Body of pancreas (tissue), 4 donors: Measurements from ENCODE around the gene COG2. TPM values are rescaled to one million over a fixed set of nuclear protein-coding genes. Genes with fewer than 3 reads are reported as not detected.
A peak's percentile ranks its signal among the peaks of the same experiment; 100 is the strongest.

Experiments
- ATAC-seq: fragments of 150-250 bp; one replicate; pipeline ENCODE4 v1.9.1; 2016
- DNase-seq, 4 donors: peaks; one replicate each; pipeline ENCODE4 v3.0.0-alpha.2; 2019
- H3K27ac ChIP-seq, 4 donors: fragments of 200-600 bp; sonication (generic); 1 replicate in 3 of 4; 2 replicates in 1 of 4; pipeline versions ENCODE4 v1.5.1 to v1.6.1; 2016 to 2019; ENCODE audit warnings: mild to moderate bottlenecking in 1 of 4, mixed read lengths in 1 of 4, moderate library complexity in 1 of 4
- H3K27me3 ChIP-seq, 2 donors: fragments of 200-600 bp; sonication (generic); one replicate each; pipeline ENCODE4 v1.6.0; 2016; ENCODE audit warnings: mild to moderate bottlenecking in 1 of 2
- H3K36me3 ChIP-seq, 2 donors: fragments of 200-600 bp; sonication (generic); replicated peaks in 1 of 2; 2 replicates each; pipeline ENCODE4 v1.5.1; 2016; ENCODE audit warnings: low read depth in 2 of 2; ENCODE audit not compliant: insufficient read depth in 1 of 2
- H3K4me1 ChIP-seq: fragments of 200-600 bp; sonication (generic); one replicate; pipeline ENCODE4 v1.6.0; 2016
- H3K4me3 ChIP-seq, 2 donors: fragments of 200-600 bp; sonication (generic); 1 replicate in 1 of 2; 2 replicates in 1 of 2; pipeline ENCODE4 v1.5.1; 2016 to 2019
- H3K9me3 ChIP-seq, 3 donors: fragments of 200-600 bp; sonication (generic); 1 replicate in 2 of 3; 2 replicates in 1 of 3; pipeline ENCODE4 v1.5.1; 2016
- CTCF ChIP-seq, 7 experiments: fragments of 450-650 bp in 4 of 7; fragments of 200-600 bp in 3 of 7; sonication (generic) in 3 of 7; IDR thresholded peaks; one replicate each; pipeline ENCODE4 v1.5.1; 2016 to 2019; ENCODE audit warnings: antibody characterized with exemption in 7 of 7
- POLR2A ChIP-seq, 3 donors: fragments of 450-650 bp; IDR thresholded peaks; one replicate each; pipeline ENCODE4 v1.6.1; 2016; ENCODE audit warnings: antibody characterized with exemption in 3 of 3, mild to moderate bottlenecking in 2 of 3
- WGBS, 2 donors: methylation state at CpG; one replicate each; pipeline ENCODE4 v1.1.5; 2017; 5-methylcytosine and 5-hydroxymethylcytosine counted together
- intact Hi-C: fragments of 100-400 bp; cut with DNase I; formaldehyde crosslinking; loops from one replicate; pipeline ENCODE4 v1.15.1; 2023
- total RNA-seq, 2 donors: library from RNA; depleted of rRNA; stranded (reverse); fragments of >200 nt; gene quantifications; one replicate each; pipeline ENCODE4 v1.1.0, GENCODE V29; 2016

The COG2 gene
- total RNA-seq, 2 donors from 2014 or later, result 13.7 to 26.0 TPM

GRCh38 chr1:230632273-230632873, 9.9 kb upstream of the COG2 start:
- Histone ChIP-seq H3K27ac (no peak overlapping the region), H3K27me3 (no peaks in the 10 kb centered on the region), H3K4me1 (no peaks in the 10 kb centered on the region), H3K9me3 (no peaks in the 10 kb centered on the region), H3K36me3 (no peaks in the 10 kb centered on the region), H3K4me3 (no peak overlapping the region)
- 51 to 56% methylated on average over 4 of the region's 4 CpGs for WGBS, 2 donors
- no peak for TF ChIP-seq POLR2A (IDR thresholded peaks at IDR 0.05)
- TF ChIP-seq CTCF (IDR thresholded peaks at IDR 0.05), result peak in 6 of 7 experiments; percentile 12 to 64 (median 48)
- DNase-seq, result peak in 3 of 4 donors; percentile 43 to 54 (median 52)
- intact Hi-C loops, result no loop called here
- ATAC-seq, result peak; percentile 48

- intact Hi-C loops, result no loop called here
- no peak for DNase-seq
- Histone ChIP-seq H3K27me3 (no peaks in the 10 kb centered on the region), H3K9me3 (no peaks in the 10 kb centered on the region), H3K4me1 (no peaks in the 10 kb centered on the region), H3K27ac (no peak overlapping the region), H3K36me3 (no peaks in the 10 kb centered on the region), H3K4me3 (no peak overlapping the region)
- TF ChIP-seq POLR2A (IDR thresholded peaks at IDR 0.05) (no peak), CTCF (IDR thresholded peaks at IDR 0.05) (no peak)
- 16 to 38% methylated on average over 2 of the region's 2 CpGs for WGBS, 2 donors
- no peak for ATAC-seq
Measured at GRCh38 chr1:230633469-230633868, 8.8 kb upstream of the COG2 start.

GRCh38 chr1:230634384-230634783, 7.9 kb upstream of the COG2 start:
- no peak overlapping the region for H3K27ac ChIP-seq
- 72 to 80% methylated on average over 5 of the region's 5 CpGs for WGBS, 2 donors
- intact Hi-C loops, result no loop called here
- TF ChIP-seq POLR2A (IDR thresholded peaks at IDR 0.05), result no peak
- no peak for TF ChIP-seq CTCF (IDR thresholded peaks at IDR 0.05)
- no peaks in the 10 kb centered on the region for H3K36me3 ChIP-seq
- no peak overlapping the region for H3K4me3 ChIP-seq
- H3K27me3 ChIP-seq, result no peaks in the 10 kb centered on the region
- ATAC-seq, result no peak
- DNase-seq, result no peak
- no peaks in the 10 kb centered on the region for H3K4me1 ChIP-seq
- H3K9me3 ChIP-seq, result no peaks in the 10 kb centered on the region

GRCh38 chr1:230636575-230637148, 5.6 kb upstream of the COG2 start:
- 68 to 80% methylated on average over 7 of the region's 7 CpGs for WGBS, 2 donors
- no peaks in the 10 kb centered on the region for H3K9me3 ChIP-seq
- H3K4me1 ChIP-seq, result peaks cover 7% of the 10 kb centered on the region
- intact Hi-C loops, result no loop called here
- no peak overlapping the region for H3K27ac ChIP-seq
- DNase-seq (no peak), ATAC-seq (no peak)
- TF ChIP-seq CTCF (IDR thresholded peaks at IDR 0.05), result no peak
- TF ChIP-seq POLR2A (IDR thresholded peaks at IDR 0.05), result no peak
- H3K27me3 ChIP-seq, result no peaks in the 10 kb centered on the region
- H3K36me3 ChIP-seq, result no peaks in the 10 kb centered on the region
- no peak overlapping the region for H3K4me3 ChIP-seq
